D721Med (cell line): ENCODE results near the gene ITM2B.

Source experiments
- DNase-seq: peaks from one replicate; pipeline ENCODE4 v3.0.0; 2011; ENCODE audit warnings: low spot score; ENCODE audit not compliant: insufficient read length
- FAIRE-seq: peaks from 2 replicates; lab custom pipeline; 2011; peaks lifted over from hg19 to GRCh38; lab: Jason Lieb, UNC
- TF ChIP-seq, protein P1 (sequence below): IDR thresholded peaks from 2 replicates; pipeline ENCODE4 v1.5.1; 2012; ENCODE audit warnings: mild to moderate bottlenecking, control low read depth; ENCODE audit not compliant: insufficient read depth; ENCODE audit errors: missing control alignments

The ITM2B gene

DNA sequence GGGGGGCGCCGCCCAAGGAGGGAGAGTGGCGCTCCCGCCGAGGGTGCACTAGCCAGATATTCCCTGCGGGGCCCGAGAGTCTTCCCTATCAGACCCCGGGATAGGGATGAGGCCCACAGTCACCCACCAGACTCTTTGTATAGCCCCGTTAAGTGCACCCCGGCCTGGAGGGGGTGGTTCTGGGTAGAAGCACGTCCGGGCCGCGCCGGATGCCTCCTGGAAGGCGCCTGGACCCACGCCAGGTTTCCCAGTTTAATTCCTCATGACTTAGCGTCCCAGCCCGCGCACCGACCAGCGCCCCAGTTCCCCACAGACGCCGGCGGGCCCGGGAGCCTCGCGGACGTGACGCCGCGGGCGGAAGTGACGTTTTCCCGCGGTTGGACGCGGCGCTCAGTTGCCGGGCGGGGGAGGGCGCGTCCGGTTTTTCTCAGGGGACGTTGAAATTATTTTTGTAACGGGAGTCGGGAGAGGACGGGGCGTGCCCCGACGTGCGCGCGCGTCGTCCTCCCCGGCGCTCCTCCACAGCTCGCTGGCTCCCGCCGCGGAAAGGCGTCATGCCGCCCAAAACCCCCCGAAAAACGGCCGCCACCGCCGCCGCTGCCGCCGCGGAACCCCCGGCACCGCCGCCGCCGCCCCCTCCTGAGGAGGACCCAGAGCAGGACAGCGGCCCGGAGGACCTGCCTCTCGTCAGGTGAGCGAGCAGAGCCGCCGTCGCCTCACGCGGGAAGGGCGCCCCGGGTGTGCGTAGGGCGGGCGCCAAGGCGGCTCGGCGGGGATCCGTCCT is 70.5 kb downstream of the ITM2B start, which contains the start of gene RB1:
RB1 (plus strand) TSS at position 393 of the 784 bp plus-strand sequence; CDS start at position 555, 162 bp downstream.
- FAIRE-seq (no peak), DNase-seq (peak; percentile 41)
- TF ChIP-seq, protein P1, sequence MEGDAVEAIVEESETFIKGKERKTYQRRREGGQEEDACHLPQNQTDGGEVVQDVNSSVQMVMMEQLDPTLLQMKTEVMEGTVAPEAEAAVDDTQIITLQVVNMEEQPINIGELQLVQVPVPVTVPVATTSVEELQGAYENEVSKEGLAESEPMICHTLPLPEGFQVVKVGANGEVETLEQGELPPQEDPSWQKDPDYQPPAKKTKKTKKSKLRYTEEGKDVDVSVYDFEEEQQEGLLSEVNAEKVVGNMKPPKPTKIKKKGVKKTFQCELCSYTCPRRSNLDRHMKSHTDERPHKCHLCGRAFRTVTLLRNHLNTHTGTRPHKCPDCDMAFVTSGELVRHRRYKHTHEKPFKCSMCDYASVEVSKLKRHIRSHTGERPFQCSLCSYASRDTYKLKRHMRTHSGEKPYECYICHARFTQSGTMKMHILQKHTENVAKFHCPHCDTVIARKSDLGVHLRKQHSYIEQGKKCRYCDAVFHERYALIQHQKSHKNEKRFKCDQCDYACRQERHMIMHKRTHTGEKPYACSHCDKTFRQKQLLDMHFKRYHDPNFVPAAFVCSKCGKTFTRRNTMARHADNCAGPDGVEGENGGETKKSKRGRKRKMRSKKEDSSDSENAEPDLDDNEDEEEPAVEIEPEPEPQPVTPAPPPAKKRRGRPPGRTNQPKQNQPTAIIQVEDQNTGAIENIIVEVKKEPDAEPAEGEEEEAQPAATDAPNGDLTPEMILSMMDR, result no peak

DNA sequence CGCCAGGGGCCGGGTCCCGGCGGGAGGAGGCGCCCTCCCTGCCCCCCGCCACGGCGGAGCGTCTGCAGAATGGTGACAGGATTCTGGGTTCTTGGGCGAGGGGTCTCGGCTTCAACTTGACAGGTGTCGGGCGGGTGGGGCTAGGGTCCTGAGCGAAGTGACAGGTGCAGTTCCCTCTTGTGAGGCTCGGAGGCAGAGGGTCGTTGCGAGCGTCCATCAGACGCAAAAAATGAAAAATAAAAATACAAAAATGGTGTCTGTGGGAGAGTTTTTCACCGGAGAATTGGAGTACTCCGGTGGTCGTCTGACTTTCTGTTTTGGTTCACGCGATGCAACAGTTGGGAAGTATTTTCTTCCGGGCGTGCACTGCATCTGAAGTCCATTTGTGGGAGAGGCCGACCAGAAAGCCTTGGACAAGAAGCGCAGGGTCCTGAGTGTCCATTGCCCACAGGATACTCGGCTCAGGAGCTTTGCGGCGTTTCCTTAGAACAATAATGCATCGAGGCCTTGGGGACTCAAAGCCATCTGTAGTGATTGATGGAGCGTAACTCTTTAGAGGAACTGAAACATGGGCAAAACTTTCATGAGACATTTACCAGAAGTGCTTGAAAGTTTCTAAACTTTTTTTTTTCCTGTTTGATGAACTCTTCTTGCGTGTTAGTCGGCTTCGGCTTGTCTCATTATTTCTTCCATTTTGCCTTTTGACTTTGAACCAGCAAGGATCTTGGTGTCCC is 71.3 kb downstream of the ITM2B start:
- DNase-seq, result no peak
- no peak for FAIRE-seq
- TF ChIP-seq, protein P1, result no peak

DNA sequence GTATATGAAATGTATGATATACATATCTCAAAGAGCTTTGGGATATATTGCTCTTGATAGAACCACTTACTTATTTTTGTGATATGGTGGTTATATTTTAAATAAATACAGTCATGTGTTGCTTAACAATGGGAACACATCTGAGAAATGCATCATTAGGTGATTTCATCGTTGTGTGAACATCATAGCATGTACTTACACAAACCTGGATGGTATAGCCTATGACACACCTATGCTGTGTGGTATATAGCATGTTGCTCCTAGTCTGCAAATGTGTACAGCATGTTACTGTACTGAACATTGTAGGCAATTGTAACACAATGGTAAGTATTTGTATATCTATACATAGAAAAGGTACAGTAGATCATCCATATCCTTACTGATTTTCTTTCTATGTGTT is 78.2 kb downstream of the ITM2B start:
- TF ChIP-seq, protein P1, result no peak
- DNase-seq (no peak), FAIRE-seq (peak; percentile 60)

DNA sequence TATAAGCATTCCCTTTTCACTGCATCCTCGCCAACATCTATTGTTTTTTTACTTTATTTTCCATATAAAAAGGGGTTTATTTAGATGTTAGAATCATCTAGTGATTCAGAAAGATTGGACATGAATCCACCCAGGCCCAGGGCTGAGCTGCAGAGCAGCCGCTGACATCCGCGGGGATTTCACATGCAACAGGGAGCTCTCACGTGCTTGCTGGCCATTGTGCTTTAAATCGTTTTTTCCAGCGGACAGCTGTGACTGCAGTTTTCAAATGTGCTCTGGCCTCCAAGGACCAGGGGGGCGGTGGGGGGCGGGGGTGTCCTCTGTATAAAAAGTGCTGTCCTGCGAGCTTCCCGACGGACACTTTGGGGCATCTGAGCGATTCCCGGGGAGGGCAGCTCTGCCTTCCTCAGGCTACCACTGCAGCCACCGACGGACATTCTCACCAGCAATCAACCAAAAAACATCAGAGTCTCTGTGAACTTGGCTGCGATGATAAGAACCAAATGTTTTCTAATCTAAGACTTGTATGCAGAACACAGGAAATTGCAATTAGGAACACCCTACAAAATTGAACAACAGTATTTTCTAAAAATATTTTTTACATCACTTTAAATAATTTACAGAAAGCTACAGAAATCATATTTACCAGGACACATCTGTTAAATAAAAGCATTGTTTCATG is 83.1 kb downstream of the ITM2B start:
- no peak for FAIRE-seq
- DNase-seq, result no peak
- TF ChIP-seq, protein P1, result no peak

DNA sequence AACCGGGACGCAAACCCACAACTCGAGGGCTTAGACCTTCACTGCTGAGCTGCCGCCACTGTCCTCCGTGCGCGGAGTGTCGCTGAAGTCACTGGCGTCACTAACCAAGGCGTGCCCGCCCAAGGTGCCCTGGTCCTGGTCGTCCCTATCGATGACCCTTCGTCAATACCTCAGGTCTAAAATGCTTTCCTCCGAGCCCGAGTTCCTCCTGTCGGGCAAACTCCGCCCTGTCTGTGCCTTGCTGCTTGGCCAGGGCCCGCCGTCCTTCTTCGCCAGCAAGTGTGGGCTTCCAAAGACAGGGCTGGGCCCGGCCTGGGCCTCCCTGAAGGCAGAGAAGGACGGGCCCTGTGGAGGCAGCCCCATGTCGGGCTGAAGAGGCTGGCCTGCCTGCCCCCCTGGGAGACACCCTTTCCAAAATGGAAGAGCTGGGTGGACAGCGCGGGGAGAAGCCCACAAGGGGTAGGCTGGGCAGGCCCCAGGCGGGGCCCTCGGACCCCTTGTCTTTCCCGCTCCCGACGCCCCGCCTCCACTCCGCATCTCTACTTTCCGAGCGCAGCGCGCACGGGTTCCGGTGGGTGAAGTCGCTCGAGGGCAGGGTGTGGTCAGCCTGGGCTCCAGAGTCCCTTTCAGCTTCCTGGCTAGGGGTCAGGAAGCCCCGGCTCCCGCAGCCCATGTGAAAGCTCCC is 84.0 kb downstream of the ITM2B start:
- DNase-seq (no peak), FAIRE-seq (no peak)
- TF ChIP-seq, protein P1, result no peak

DNA sequence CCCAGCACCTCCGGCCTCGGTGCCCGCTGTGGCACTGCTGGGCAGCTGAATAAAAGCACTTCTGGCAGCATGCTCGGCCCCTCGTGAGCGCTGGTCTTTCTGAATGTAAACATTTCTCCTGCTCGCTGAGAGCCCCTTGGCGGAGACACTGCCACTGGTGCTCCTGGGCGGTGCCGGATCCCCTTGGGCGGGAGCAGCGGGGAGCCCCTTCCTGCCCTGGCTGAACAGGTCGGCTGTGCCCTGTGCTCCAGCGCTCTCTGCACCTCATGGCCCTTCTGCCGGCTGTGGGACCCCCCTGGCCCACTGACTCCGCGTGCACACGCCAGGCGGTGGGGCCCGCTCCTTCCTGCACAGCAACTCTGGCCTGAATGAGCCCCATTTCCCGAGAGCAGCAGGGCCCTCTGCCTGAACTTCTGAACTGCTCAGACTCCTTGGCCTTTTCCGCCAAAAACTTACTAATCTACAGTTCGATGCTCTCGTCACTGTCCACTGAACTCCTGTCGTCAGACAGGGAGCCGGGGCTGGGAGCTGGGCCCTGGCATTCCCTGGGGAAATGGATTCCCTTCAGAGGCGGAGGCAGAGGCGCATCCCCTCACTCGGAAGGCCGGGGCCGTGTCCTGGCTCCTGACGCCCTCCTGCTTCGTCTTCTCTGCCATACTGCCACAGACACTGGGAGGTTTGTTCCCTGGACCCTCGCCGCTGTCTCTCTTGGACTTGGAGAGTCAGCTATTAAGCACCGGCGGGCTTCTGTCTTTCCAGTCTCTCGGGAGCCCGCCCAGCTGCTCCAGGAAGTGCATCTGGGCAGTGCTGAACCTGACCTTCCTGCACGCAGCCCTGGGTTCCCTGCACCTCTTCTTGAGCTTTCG is 84.7 kb downstream of the ITM2B start:
- TF ChIP-seq, protein P1, result no peak
- no peak for DNase-seq
- no peak for FAIRE-seq
